Suppressor macrophage treated with lipopolysaccharide for 4 hours (primary cell): Measurements from ENCODE around the gene GNPTG.

Experiments
- DNase-seq: peaks from one replicate; pipeline ENCODE4 v3.0.0-alpha.2; 2020

The GNPTG gene

DNA sequence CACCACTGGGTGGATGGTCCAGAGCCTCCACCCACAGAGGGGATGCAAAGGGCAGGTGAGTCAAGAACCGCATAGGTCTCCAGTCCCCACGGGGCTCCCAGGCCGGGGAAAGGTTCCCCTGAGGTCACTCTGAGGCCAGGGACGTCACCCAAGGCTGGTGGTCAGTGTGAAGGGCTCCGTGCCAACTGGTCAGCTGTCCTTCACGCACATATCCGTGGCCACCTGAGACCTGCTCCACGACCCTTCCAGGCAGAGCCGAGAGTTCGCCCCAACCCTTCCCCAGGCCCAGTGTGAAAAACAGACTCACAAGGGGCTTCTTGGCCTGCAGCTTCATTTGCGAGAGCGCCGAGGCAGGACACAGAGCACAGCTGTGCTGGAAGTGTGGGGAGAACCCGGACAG, 2.8 kb upstream of the GNPTG start:
- no peak for DNase-seq

DNA sequence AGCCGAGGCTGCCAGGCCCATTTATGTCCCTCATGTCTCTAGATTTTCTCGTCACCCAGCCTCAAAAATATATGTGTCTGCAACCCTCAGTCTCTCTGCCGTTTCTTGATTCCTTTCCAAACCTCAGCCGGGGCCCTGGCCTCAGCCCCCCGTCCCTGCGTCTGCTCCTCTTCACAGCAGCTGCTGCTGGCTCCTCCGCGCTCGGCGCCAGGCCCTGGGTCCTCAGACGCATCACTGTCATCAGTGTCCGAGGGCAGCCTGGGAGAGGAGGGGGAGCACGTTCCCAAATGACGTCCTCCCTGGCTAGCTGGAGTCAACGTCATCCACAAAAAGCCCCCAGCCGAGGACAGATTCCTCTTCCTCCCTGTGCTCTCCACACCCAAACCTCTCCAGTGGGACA, 2.4 kb upstream of the GNPTG start:
- DNase-seq = no peak

DNA sequence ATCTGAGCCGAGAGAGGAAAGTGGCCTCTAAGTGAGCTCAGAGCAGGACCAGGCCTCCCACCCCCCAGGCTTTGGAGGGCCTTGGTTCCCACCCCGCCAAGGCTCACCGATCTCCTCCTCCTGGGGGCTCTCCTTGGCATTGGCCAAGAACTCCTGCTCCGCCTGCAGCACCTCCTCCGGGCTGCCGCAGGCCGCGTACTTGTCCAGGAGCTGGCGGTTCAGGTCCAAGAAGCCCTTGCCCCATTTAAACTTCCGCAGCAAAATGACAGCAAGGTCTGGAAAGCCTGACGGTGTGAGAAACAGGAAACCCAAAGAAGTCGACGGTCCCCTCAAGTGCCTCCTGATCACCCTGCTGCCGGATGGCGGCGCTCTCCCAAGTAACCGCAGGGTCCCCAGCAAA, 1.8 kb upstream of the GNPTG start:
- DNase-seq = no peak

DNA sequence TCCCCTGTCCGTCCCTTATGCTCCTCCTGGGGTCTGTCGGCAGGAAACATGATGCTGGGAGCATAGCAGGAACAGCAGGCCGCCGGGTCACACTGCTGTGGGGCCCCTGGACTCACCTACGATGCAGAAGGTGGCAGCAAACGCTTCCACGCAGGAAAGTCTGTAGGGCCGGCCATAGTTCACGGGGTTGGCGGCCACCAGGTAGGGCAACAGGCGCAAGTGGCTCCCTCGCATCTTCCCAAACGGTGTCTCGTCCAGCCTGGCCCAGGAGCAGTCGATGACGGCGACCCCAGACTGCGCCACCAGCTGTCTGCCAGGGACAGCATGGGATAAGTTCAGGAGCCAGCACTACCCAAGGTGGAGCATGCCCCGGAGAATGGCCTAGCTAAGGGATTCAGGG, 1.0 kb upstream of the GNPTG start:
- no peak for DNase-seq

DNA sequence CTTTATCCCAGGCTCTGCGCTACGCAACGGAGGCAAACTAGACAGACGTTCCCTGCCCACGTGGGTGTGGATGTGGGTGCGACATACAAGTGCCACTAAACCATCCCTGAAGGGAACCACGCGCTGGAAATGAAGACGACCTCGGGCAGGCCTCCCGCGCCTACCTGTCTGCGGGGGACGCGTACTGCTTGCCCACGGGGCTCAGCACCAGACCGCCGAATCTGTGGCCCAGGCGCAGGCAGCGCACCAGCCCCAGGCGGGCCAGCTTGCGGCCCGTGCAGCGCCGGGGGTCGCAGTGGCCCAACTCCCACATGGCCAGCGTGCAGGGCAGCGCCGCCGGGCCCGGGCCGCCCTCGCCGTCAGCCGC, 533 bp upstream of the GNPTG start:
- no peak for DNase-seq

DNA sequence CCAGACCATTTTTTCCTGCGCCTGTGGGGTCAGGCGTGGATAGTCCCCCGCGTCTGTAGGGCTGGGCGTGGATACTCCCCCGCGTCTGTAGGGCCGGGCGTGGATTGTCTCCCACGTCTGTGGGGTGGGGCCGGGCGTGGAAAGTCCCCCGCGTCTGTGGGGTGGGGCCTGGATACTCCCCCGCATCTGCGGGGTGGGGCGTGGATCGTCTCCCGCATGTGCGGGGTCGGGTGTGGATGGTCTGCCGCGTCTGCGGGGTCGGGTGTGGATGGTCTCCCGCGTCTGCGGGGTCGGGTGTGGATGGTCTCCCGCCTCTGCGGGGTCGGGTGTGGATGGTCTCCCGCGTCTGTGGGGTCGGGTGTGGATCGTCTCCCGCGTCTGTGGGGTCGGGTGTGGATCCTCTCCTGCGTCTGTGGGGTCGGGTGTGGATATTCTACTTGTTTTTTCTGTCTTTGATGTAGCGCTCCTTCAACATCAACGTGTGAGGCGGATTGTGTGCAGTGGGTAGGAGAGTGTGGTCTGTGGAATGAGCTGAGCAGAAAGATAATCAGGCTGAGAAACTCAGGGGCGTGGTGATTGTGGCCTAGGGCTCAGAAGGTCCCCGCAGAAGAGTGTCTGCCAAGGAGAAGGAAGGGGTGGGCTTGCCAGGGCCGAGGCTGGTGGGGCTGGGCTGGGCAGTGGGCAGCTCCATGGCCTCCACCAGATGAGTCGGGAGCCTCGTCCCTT, 3.2 kb downstream of the GNPTG start:
- no peak for DNase-seq

DNA sequence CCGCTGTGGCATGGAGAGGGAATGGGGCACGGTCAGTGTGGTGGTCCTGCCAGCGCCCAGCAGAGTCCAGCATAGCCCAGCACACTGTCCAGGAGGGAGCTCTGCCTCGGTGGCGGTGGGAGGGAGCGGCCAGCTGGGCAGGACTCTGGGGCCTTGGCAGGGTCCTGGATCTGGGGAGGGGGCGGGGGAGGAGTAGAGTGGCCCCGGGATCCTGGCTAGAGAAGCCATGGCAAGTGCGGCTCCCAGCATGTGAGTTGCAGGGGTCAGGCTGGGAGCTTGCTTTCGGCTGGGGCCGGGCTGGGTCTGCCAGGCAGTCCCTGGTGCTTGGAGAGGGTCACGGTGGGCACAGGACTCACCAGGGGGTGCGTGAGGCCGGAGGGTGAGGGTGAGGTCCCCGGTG, 3.9 kb downstream of the GNPTG start:
- DNase-seq = no peak

DNA sequence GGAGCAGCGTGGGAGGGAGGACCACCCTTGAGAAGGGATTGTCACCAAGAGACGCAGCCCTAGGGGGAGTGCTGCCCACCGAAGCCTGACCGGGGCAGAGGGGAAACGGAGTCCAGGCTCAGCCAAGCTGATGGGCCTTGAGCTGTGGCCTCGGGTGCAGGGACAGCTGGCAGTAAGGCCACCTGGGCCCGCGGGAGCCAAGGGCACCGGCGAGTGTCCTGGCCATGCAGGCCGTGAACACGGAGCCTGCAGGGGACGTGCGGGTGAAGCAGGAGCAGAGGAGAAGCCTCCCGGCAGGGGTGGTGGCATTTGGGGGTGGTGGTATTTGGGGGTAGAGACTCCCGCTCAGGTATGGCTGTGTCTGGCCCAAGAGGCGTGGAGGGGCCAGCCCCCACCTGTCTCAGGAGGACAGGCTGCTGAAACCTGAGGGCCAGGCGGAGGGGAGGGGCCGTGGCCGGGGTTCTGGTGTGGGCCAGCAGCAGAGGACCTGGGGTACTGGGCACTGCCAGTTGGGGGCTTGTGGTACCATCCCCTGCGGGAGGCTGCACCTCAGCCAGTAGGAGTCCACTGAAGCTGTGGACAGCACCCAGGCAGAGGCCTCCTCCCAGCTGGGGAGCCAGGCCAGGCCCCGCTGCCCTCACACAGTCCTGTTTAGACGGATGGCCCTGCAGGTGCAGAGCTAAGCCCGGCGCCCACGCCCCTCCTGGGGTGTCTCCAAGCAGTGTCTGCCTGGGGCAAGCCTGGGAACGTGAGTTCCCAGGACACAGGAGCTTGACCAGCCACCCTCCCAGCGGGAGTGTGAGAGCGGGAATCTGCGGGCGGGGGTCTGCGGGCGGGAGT, 4.5 kb downstream of the GNPTG start:
- no peak for DNase-seq

DNA sequence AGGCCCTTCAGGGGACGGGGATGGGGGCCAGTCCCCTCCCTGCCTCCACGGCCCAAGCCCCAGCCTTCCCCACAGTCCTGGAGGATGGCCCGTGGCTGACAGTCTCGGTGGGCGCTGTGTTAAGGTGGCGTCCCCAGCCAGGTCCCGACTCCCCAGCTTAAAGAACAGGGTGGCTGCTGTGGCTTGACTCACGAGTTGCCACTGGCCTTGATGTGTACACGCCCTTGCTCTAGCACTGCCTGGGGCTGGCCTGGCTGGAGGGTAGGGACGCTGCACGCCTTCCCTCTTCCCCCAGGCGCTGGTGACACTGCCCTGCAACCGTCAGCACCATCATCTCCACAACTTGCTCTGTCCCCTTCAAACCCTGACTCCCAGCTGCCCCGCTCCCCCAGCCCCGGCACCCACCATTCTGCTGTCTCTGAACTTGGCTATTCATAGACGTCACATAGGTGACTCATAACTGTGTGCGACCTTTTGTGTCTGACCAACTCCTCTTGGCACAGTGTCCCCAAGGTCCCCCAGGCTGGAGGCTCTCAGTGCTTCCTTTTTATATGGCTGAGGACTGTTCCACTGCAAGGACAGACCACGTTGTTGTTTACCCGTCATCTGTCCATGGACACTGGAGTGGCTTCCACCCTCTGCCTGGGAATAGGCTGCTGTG, 6.3 kb downstream of the GNPTG start:
- peak; percentile 41 for DNase-seq

DNA sequence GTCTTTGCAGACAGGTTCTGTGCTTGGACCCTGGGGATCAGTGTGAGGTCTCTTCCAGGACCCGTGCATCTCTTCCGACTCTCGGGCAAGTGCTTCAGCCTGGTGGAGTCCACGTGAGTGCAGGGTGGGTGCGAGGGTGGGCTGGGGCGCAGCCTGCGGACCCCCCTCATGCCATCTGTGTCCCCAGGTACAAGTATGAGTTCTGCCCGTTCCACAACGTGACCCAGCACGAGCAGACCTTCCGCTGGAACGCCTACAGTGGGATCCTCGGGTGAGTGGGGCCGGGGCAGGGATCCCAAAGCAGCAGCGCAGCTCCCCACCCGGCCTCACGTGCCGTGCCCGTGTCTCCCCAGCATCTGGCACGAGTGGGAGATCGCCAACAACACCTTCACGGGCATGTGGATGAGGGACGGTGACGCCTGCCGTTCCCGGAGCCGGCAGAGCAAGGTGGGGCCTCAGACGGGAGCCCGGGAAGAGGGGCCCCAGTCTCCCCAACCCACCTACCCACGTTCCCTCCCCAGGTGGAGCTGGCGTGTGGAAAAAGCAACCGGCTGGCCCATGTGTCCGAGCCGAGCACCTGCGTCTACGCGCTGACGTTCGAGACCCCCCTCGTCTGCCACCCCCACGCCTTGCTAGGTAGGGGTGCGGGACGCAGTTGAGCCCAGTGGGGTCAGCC, 10.1 kb downstream of the GNPTG start:
- no peak for DNase-seq

DNA sequence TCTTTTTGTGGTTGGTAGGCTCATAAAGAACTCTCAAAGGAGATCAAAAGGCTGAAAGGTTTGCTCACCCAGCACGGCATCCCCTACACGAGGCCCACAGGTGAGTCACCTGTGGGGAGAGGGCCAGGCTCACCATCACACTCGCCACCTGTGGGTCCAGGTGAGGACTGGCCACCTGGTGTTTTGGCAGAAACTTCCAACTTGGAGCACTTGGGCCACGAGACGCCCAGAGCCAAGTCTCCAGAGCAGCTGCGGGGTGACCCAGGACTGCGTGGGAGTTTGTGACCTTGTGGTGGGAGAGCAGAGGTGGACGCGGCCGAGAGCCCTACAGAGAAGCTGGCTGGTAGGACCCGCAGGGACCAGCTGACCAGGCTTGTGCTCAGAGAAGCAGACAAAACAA, 11.1 kb downstream of the GNPTG start:
- no peak for DNase-seq

DNA sequence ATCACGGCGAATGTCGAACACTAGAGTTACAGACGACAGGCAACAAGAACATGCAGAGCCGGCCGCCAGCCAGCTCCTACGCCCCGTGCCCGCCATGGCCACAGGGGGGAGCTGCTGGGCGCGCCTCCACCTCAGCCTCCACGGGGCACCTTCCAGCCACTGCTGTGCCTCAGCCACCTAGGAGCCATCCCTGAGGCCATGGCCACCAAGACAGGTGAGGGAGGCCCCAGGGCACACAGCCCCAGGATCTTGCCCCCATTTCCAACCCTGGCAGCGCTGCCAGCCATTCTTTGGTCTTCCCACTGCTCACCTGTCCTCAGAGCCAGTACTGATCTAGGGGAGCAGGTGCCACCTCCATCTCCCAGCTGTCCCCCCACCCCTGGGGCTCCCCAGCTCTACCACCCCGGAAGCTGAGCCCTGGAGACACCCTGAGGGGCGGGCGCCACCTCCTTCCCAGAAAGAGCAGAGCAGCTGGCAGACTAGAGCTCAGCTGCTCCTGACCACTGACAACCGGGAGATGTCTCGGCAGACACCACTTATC, 11.8 kb downstream of the GNPTG start:
- peak; percentile 66 for DNase-seq

DNA sequence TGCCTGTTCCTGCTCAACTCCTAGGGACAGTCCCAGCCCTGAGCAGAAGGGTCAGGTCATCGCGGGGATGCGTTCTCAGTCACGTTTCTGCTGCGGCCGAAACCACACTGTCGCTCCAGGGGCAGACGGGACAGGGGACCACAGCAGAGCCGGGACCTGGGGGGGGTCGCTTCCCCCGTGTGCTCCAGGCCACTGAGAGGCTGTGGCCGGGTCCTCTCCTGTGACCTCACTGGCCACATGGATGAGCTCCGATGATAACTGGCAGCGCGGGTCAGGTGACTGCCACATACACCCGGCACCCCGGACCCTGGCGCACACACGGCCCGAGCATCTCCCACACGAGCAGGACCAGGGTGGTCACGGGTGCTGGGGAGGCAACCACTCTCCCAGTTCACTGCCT, 12.8 kb downstream of the GNPTG start:
- DNase-seq = no peak

DNA sequence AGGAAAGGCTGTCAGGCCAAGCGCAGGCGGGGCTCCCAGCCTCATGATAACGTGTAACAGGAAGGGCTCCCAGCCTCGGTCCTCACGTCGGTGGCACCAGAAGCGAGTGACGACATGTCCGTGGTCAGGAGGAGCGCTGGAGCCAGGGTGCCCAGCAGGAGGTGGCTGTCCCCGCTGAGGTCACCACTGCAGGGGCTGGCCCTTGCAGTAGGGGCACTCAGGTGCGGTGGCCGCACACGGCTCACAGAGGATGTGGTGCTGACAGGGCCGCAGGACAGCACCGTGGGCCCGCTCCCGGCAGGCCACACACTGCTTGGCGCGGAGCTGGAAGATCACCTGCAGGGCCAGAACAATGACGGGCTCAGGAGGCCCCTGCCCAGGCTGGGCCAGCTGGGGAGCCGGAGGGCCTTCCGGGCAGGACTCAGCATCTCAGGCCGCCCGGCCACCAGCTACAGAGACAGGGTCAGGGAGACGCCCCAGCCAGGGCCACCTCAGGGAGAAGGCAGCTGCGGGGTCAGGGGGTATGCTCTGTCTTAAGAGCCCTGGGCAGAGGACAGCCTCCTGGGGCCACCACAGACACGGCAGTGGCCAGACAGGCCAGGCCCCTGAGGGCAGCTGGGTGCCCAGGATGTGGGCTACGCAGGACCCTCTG, 14.5 kb downstream of the GNPTG start:
- no peak for DNase-seq

DNA sequence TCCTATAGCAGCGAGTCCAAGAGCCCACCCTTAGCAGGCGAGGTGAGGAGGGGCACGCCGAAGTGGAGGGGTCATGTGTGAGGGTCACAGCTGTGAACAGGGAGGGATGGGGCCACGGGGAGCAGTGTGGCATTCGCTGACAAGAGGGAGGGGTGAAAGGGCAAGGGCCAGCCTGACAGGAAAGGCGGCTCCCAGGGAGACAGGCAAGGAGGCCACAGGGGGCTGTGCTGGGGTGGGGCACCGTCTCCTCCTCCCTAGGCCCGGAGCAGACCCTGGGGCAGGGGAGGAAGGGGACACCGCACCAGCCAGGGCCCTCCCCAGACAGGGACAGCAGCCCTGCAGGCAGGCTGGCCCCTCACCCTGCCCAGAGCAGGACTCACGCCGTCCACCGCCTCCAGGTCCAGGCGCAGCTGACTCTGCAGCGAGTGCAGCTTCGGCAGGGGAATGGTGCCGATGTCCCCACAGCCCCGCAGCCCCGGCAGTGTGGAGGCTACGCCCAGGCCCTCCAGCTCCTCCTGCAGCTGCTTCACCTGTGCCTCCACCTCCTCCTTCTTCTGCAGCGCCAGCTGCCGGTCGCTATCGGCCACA, 15.1 kb downstream of the GNPTG start:
- DNase-seq = no peak

DNA sequence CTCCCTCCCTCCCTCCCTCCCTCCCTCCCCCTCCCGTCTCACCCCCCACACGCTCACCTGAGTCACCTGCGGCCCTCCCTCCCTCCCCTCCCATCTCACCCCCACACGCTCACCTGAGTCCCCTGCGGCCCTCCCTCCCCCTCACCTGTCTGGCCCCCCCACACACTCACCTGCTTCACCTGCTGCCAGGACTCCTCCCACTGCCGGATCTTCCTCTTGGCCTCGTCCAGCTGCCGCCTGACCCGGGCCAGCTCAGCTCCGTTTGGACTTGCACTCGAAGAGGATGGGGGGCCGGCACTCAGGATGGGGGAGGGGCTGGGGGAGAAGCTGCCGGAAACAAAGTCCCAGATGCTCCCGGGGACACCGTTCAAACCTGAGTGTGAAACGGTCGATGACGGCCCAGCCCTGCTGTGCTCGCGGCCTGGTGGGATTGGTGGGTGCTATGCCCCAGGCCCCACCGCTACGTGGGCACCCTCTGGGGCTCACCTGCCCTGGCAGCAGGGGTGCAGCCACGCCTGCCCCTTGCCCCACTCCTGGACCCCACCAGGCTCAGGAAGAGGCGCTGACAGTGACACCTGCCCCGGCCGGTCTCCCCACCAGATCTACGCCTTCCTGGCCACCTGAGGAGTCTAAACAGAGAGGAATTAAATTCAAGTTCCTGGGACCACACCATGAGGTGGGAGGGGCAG, 15.9 kb downstream of the GNPTG start:
- DNase-seq = no peak

DNA sequence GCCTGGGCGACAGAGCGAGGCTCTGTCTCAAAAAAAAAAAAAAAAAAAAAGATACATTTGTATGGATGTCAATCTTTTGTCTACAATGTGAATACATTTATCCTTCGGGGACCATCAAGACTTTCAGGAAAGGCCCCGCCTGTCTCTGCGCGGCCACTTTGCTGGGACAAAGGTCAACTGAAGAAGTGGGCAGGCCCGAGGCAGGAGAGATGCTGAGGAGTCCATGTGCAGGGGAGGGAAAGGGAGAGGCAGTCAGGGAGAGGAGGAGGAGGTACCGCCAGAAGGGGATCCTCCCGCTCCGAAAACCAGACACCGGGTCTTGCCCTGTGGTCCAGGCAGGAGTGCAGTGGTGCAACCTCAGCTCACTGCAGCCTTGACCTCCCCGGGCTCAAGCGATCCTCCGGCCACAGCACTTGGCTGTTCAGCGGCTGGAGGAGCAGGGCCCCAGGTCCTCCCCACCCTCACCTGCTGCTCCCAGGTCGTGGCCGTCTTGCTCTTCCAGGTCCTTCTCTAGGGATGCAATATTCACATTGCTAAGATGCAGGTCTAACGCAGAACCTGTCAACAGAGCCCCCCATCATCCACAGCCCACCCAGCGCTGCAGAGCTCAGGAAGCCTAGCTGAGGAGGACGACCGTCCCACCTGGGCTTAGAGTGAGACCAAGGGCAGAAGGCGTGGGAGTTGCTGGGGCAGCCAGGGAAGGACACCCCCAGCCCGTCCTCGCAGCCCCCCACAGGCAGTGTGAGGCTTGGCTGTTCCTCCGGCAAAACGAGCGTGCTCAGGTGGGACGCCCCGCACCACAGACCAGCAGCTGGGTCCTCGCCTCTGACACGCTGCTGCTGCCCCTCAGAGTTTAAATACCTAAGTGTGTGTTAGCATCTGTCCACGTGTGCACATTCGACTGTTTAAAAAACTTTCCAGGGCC, 19.6 kb downstream of the GNPTG start:
- no peak for DNase-seq

DNA sequence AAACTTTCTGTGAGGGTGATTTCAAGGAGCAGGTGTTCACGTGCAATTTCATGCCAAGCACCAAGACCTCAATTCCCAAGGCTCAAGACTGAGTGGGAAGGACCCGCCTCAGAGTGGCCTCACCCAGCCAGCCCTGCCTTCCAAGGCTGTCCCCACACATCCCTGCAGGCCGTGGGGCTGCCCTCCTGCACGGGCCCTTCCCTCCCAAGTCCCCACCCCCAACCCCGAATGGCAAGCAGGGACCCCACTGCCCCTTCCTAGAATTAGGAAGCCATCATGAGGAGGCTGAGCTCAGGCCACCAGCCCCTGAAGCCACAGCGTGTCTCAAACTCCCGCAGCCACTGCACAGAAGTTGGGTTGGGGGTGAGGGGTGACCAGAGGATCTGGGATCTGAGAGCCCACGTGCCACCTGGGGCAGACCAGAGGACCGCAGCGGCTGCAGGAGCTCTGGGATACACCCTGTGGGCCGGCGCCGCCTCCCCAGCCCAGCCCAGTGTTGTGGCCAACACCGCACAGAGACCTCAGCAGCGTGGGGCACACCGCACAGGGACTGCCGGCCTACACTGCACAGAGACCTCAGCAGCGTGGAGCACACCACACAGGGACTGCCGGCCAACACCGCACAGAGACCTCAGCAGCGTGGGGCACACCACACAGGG, 20.7 kb downstream of the GNPTG start:
- no peak for DNase-seq

DNA sequence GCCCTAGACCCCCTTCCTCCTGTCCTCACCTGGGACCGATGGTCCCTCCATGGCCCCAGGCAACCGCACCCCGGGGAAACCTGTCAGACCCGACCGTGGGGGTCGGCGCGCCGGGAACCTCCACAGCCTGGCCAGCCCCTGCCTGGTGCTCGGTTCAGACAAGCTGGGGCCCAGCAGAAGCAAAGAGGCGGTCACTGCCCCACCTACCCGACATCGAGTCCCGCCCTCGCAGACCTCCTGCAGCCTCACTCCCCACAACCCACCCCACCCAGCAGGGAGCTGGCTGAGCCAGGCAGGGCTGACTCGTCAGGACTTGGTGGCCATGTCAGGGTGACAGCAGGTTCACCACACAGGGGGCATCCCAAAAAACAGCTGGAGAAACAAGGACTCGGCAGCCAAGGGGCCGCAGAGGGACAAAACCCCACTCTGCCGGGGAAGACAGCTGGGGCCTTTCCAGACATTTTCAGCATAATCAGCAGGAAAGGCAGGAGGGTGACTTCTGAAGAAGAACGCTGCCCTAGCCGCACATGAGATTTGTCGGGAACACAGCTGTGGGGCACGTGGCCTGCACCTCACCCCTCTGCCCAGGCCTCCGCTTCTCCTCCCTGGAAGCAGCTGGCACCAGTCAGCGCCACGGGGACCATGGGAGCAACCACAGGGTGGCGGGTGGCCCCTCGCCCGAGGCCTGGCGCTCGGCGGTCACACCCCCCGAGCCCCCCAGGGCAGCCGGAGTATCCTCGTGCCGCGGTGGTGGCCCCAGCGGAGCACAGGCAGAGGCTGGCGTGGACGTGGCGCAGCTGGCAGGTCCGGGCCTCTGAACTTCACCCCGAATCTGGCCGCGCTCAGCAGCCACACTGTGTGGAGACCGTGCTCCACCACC, 22.9 kb downstream of the GNPTG start:
- DNase-seq = no peak
